Activated CD4-positive, alpha-beta T cell treated with anti-CD3 and anti-CD28 coated beads for 4 hours (primary cell): ENCODE measurements around the gene VSIG10.

ENCODE experiments used
- DNase-seq, 2 donors: peaks; one replicate each; pipeline ENCODE4 v3.0.0-alpha.2; 2020

The VSIG10 gene

DNA sequence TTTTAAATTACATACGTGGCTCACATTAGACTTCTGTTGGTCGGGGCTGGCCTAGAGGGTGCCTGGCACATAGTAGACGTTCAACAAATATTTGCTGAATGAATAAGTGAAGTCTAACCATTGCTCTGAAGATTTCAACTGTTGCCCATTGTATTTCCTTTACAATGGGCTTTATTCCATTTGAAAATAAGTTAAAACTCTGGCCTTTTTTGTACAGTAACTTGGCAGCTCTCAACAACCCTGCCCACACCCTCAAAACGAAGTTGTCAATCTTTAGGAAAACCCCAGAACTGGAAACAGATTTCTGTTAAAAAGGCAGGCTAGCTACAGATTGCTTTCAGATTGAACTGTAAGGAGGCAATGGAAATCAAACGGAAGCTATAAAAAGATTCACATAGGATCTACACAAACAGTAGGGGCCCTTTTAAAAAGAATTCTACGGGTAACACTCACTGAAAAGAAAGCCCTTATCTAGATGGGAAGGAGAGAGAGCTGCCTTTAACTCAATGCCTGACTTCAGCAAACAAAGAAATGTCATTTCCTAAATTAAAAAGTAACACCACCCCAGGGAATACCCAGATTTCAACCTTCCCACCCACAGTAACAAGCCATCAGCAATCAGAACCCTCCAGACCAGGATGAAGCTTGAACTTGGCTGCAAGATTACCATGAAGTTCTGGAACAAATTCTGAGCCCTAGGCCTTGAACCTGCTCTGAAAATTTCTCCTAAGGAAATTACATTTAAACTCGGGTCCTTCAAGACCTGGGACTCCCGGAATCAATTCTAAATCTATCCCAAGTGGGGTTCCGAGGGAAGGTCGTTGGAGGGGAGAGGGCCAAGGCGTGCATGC lies 44.2 kb downstream of the VSIG10 start:
- no peak for DNase-seq

DNA sequence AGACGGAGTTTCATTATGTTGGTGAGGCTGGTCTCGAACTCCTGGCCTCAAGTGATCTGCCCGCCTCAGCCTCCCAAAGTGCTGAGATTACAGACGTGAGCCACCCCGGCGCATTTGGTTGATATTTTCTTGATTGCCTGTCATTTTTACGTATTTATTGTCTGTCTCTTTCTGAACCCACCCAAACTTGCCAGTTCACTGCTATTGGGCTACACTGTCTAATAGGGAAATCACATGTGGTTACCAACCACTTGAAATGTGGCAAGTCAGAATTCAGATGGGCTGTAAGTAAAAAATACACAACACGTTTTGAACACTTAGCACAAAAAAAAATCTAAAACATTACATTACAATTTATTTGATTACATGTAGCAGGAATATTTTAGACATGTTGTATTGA lies 44.9 kb downstream of the VSIG10 start:
- DNase-seq, result no peak

DNA sequence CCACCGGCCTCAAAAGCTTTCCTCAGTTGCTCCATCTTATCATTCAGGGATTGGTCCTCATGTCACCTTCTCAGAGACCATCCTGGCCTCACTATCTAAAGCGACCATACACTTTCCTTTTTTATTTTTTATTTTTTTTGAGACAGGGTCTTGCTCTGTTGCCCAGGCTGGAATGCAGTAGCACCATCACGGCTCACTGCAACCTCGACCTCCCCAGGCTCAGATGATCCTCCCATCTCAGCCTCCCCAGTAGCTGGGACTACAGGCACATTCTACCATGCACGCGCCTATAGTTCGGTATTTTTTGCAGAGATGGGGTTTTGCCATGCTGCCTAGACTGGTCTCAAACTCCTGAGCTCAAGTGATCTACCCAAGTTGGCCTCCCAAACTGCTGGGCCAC lies 45.6 kb downstream of the VSIG10 start:
- no peak for DNase-seq

DNA sequence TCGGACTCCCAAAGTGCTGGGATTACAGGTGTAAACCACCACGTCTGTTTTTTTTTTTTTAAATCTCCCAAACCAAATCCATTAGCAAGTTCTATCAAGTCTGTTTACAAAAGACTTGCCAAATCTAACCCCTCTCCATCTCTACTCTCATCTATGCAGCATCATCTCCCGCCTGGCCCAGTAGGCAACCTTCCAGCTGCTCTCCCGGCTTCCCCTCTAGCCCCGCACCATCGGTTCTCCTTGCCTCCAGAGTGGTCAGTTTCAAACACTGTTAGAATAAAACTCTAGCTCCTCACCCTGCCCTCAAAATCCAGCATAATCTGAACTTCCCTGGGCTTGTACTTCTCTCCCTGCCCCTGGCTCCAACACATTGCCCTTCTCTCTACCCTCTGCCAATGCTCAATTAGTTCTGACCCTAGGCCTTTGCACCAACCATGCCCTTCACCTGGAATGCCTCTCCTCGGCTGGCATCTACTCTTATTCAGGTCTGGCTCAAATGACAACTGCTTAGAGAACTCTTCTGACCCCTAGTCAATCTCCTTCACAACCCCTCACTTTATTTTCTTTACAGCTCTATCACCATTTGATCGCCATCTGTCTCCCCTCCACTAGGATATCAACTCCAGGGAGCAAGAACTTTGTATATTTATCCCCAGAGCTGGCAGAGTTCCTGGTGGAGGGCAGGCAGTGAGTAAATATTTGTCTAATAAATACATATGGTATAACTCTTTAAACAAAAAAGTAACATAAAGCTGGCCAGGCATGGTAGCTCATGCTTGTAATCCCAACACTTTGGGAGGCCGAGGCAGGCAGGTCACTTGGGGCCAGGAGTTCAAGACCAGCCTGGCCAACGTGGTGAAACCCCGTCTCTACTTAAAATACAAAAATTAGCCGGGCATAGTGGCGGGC lies 47.7 kb downstream of the VSIG10 start:
- no peak for DNase-seq

DNA sequence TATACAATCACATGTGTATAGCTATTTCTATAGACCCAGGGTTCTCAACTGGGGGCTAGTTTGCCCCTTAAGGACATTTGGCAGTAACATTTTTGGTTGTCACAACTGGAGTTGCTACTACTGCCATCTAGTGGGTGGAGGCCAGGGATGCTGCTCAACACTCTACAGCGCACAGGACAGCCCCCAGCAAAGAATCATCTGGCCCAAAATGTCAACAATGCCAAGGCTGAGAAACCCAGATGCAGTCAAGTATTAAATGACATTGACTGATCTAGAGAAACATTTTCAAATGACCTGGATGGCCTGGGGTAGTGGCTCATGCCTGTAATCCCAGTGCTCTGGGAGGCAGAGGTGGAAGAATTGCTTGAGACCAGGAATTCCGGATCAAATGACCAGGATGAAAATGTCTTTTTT lies 48.7 kb downstream of the VSIG10 start:
- peak; percentile 49 to 68 for DNase-seq

DNA sequence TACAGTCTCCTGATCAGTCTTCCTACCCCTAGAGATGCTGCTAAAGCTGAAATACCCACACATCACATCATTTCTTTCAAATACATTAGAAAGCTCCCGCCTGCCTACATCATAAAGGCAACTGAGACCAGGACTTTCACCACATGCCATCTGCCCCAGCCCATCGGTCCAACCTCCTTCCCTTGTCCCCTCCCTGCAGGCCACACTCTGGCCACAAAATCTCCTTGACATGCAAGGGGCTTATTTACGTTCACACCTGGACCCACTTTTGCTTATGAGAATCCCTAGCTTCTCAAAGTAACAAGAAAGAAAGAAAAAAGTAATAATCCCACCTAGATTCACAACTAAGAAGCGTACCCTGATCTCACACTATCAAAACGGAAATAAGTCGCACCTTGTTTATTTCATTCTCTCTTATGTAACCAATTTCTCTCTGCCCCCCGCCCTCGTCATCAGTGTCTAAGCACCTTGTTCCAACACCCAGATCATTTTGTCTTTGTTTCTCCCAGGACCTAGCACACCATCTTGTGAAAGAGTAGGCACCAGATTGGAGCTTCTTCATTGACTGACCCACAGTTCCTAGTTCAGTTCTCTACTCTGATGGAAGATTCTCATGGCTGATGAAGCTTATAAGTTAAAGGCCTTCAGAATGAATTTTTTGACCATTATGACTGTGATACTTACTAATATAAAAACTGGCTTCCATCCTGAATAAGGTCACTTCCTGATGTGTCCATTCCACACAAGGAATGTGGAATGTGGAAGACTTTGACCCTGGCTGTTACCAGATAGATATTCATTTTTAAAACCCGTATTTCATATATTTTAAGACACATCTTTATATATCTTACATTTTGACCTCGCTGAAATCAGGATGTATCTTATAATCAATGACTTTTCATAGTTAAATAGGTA lies 50.5 kb downstream of the VSIG10 start:
- no peak for DNase-seq

DNA sequence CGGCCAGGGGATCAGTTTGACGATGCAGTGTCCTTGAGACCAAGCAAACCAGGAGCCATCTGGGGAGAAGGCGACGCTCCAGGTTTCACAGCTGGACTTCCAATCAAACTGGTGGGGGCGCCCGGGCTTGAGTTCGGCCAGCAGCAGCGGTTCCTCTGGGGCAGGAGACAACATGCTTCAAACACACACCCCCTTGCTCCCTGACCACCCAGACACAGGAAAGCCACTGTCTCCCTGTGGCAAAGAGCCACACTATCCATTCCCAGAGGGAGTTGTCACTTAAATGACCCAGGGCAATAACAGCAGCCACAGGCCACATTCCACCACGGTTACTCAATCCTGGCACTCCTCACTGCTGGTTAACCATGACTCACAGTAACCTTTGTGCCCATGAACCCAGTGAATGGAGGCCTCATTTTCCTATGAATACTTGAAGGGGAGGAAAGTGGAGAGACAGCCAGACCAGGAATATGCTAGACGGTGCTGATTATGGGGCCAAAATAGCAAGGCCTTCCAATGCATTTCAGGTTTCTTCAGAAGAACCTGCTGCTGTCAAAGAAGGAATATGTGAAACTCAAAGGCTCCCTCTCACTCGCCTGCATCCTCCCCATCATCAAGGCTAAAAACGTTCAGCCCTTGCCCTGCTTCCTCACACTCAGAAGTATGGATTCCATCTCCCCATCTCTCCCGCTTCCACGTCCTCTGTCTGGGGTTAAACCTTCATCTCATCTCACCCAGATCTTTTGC lies 51.3 kb downstream of the VSIG10 start:
- DNase-seq, result no peak

DNA sequence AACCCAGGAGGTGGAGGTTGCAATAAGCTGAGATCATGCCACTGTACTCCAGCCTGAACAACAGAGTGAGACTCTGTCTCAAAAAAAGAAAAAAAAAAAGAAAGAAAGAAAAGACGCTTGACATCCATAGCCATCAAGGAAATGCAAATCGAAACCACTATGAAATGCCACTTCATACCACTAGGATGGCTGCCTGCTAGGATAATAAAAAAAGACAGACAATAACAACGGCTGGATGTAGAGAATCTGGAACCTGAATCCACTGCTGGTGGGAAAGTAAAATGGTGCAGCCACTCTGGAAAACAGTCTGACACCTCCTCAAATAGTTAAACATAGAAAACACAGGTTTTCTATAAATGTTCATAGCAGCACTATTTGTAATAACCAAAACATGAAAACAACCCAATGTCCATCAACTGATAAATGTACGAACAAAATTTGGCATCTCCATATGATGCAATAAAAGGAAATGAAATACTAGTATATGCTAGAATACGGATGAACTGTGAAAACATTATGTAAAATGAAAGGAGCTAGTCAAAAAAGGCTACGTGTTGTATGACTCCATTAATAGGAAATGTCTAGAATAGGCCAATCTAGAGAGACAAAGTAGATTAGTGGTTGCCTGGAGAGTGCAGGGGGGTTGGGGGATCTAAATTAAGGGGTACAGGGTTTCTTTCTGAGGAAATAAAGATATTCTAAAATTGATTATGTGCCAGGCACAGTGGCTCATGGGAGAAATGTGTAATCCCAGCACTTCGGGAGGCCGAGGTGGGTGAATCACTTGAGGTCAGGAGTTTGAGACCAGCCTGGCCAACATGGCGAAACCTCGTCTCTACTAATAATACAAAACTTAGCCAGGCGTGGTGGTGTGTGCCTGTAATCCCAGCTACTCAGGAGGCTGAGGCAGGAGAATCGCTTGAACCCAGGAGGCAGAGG lies 52.6 kb downstream of the VSIG10 start:
- no peak for DNase-seq

DNA sequence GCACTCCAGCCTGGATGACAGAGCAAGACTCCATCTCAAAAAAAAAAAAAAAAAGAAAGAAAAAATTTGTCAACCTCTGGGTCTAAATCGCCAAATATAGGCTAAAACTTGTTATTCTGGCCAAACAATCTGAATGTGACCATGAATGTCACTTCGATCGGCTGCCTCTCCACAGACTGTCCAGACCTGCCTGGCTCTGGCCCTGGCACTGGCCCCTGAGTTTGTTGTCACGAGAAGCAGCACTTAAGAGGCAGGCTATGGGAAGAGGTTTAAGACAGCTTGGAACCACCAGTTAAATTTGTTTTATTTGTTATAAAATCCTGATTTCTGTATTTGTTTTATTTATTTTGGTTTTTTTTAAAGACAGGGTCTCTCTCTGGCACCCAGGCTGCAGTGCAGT lies 57.4 kb downstream of the VSIG10 start:
- no peak for DNase-seq

DNA sequence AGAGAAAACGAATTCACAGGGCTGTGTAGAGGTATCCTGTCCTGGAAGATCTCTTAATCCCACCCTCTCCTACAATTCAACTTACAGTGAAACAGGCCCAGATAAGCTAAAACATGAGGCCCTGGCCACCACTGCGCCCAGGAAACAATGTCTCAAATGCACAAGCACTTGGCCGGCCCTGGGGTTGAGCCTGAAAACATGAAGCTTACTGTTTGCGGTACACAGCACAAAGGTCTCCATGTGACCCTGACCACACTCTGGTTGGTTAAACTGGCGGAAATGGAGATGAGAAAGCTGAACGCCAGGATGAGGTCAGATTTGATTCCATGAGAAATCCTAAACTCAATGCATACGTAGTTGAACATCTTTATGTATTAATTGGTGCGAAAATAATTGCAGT lies 59.2 kb downstream of the VSIG10 start:
- DNase-seq, result no peak

DNA sequence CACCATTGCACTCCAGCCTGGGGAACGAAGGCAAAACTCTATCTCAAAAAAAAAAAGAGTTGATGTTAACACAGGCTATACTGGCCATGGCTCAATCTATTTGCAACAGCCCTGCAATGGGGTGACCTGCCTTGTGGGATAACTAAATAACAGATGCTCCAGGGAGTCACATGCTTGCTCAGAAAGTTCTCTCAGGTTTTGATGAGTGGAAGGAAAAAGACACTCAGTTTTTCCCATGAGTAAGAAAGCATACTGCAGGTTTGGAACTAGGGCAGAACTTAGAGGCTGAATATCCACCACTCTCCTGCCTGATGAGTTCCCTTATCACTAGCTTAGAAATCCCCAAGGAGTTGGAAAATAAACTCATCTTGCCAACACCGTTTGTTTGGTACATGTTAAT lies 59.7 kb downstream of the VSIG10 start:
- no peak for DNase-seq

DNA sequence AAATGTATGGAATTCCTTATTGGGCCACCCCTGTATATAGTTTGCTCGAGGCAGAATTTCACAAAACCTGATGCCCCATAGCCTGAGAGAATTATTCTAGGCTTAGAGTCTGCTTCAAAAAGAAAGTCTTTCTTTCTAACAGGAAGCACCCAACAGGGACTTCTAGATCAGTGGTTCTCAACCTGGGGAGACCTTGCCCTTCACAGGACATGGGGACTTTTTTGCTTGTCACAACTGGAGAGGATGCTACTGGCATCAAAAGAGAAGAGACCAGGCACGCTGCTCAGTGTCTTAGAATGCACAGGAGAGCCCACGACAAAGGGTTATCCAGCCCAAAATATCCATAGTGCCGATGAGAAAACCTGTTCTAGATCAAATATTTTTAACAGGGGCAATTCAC lies 61.7 kb downstream of the VSIG10 start:
- DNase-seq, result no peak

DNA sequence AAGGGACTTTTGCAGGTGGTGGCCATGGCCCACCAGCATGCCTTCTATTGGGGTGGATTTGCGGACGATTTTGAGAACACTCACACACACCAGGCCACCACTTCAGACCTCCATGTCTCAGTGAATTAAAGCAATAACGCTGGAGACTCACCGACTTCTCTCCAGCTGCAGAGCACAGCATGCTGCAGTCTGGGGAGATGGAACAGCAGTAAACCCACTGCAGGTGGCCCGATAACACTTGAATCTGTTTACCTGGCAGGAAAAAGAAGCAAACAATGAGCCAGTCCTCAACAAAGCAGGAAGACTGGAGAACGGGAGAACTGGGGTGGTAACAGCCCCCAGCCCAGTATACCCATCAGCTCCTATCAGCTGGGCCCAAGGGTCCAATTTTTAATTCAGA lies 65.7 kb downstream of the VSIG10 start:
- no peak for DNase-seq

DNA sequence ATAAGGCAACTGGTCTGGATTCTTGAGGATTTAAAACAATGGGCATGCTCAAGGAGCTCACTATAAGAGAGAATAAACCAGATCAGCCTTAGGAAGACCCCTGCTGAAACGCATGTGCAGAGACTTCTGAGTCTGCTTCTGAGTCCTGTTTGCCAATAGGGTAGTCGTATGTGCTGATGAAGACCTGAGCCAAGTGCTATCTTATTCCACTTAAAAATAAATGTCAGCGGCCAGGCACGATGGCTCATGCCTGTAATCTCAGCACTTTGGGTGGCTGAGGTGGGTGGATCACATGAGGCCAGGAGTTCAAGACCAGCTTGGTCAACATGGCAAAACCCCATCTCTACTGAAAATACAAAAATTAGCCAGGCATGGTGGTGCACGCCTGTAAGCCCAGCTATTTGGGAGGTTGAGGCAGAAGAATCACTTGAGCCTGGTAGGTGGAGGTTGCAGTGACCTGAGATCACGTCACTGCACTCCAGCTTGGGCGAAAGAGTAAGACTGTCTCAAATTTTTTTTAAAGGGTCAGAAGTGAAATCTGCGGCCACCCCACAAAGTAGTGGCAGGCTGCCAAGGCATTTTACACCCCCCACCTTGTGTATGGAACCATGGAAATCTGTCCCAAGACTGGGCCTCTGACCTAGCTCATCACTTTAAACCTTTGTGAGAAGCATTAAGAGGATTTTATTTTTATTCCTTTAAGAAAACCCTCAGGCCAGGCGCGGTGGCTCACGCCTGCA lies 67.0 kb downstream of the VSIG10 start:
- no peak for DNase-seq

DNA sequence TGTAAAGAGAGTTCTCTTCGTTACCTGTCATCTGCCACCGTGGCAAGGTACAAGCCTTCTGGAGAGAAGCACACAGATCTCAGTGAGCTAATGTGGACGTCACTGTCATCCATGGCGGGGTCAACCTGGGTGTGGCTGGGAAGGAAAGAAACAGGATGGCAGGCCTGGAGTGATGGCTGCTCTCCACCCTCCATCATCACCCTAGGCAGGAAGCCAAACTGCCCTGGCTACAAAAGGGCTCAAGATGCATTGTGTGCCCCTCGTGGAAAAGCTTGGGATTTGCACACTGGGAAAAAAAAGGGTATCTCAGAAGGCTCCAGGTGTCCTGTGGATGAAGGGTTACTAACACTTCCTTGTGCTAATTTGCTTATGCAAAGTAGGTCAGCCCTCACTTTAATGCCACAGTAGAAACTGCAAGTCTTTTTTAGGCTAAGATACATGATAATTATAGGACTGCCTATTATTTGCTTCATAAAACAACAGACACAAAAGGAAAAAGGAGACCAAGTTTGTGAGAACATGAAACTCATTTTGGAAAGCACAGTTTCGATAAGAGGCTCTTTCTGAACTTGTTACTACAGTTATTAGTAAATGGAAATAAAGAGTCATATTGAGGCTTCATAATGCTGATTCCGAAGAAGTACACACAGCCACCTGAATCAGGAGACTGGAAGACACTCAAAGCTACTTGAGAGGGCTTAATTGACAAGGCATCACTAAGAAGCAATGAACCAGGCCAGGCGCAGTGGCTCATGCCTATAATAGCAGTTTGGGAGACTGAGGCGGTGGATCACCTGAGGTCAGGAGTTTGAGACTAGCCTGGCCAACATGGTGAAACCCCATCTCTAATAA lies 68.4 kb downstream of the VSIG10 start:
- DNase-seq, result no peak

DNA sequence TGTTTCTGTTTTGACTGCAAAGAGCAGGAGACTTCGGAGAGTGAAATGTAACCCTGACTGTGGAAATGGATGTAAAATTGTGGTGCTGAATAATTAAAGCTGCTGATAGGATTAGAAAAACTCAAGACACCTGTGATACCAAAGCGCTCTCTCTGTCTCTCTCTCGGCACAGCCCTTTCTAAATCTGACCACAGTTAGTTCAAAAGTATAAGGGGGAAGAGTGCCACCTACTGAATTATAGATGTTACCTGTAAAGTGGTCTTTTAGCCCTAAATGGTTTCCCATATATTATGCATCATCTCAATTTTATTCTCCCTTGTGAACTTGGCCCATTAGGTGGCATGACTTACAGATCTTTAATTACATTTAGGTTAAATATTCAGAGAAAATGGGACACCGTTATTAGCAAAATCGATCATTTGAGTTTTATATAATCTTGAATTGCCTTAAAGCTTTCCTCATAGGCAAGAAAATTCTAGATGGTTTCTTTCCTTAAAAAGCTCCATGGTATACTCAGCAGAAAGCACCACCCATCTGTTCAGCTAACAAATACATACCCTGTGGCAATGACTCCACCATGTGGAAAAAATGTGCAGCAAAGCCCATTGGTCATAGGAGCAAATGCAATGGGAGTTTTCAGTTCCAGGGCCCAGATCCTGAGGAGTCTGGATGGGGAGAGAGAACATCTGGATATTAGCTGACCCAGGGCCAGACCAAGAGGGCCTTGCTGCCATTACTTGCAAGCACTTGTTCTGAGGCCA lies 69.2 kb downstream of the VSIG10 start:
- DNase-seq, result no peak

DNA sequence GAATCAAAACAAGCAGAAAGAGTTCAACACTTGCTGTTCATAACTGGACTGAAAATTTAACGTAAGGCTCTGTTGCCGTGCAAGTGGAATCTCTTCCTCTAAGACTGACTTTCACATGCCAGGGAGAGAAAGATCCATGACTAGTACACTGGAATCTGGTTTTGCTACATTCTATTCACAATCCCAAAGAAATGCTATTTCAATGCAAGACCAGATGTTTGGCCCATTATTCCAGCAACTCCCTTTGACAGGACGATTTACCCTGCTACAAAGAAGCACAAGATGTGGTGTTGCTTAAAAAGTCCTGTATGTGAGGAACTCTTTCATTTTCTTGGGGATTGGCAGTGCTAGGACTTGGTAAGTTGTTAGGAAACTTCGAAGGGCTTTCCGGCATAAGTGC lies 69.9 kb downstream of the VSIG10 start:
- no peak for DNase-seq

DNA sequence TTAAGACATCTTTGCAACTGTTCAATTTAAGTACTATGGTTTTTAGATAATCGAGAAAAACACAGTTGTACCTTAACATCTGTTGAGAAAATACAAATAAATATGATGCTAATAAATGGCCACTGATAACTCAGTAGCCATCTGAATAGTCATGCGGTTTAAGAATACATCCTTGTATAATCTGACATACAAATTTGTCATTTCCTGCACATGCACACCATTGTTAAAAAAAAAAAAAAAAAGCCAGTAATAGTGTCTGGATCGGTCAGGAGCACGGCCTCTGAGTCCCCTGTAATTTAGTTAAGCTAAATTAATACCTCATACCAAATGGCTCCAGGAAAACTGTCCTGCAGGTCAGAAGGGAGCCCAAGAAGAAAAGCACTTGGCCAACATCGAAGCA lies 70.5 kb downstream of the VSIG10 start:
- no peak for DNase-seq

DNA sequence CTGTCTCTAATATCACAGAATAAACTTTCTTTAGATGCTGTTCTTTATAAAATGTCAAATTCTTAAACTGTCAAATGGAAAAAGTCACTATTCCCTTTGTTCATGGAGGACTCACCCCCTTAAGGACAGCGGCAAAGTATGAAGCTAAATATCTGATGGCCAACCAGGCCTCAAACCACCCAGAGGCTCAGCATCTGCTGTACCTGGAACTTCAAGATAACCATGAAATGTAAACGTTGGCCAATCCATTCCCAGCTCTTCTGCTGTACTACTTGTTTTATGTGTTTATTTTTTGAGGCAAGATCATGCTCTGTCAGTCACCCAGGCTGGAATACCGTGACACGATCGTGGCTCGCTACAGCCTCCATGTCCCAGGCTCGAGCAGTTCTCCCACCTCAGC lies 71.6 kb downstream of the VSIG10 start:
- no peak for DNase-seq
